ES-I3 (cell line): ENCODE results near the gene PPT2.
A peak's percentile ranks its signal among the peaks of the same experiment; 100 is the strongest.
"Not testable (repeated sequence)": the region's sequence is repeated elsewhere in the genome, so short reads cannot be mapped to it uniquely, and the experiment has no call there.

Source experiments
- H3K36me3 ChIP-seq: 2 replicates; pipeline ENCODE4 v1.6.1; 2013; ENCODE audit warnings: mild to moderate bottlenecking, low read length, control low read depth, moderate library complexity; ENCODE audit not compliant: insufficient read depth
- H3K4me1 ChIP-seq: 2 replicates; pipeline ENCODE4 v1.6.1; 2013; ENCODE audit warnings: mild to moderate bottlenecking, control low read depth, low read length; ENCODE audit not compliant: insufficient read depth
- H3K9ac ChIP-seq: 2 replicates; pipeline ENCODE4 v1.6.1; 2013; ENCODE audit warnings: low read depth, mild to moderate bottlenecking, low read length, moderate library complexity
- H3K9me3 ChIP-seq: 2 replicates; pipeline ENCODE4 v1.6.1; 2013; ENCODE audit warnings: mild to moderate bottlenecking, low read length, moderate library complexity; ENCODE audit not compliant: control insufficient read depth, insufficient read depth

Gene PPT2

GRCh38 chr6:32181915-32182529, 28.1 kb downstream of the PPT2 start:
- Histone ChIP-seq H3K9me3 (no peaks in the 10 kb centered on the region), H3K36me3 (peaks cover 6% of the 10 kb centered on the region; the same call in 1 of the 2 replicates), H3K4me1 (0 out of 2 replicates have a peak, but pooled peaks cover 3% of the 10 kb centered on the region), H3K9ac (no peak overlapping the region)

- H3K9ac ChIP-seq: no peak overlapping the region
- no peaks in the 10 kb centered on the region for H3K9me3 ChIP-seq
- H3K4me1 ChIP-seq: 0 out of 2 replicates have a peak, but pooled peaks cover 3% of the 10 kb centered on the region
- peaks cover 7% of the 10 kb centered on the region; the same call in 1 of the 2 replicates for H3K36me3 ChIP-seq
Measured at GRCh38 chr6:32182555-32182981, 28.6 kb downstream of the PPT2 start.

- Histone ChIP-seq H3K4me1 (0 out of 2 replicates have a peak, but pooled peaks cover 3% of the 10 kb centered on the region), H3K9ac (no peak overlapping the region), H3K9me3 (no peaks in the 10 kb centered on the region), H3K36me3 (peaks cover 9% of the 10 kb centered on the region; the same call in 1 of the 2 replicates)
Measured at GRCh38 chr6:32183030-32183429, 29.1 kb downstream of the PPT2 start.

GRCh38 chr6:32183483-32184083, 29.6 kb downstream of the PPT2 start:
- Histone ChIP-seq H3K36me3 (peaks cover 9% of the 10 kb centered on the region; the same call in 1 of the 2 replicates), H3K9me3 (no peaks in the 10 kb centered on the region), H3K4me1 (peaks cover 5% of the 10 kb centered on the region; the same call in 1 of the 2 replicates), H3K9ac (no peak overlapping the region)

- H3K9me3 ChIP-seq: no peaks in the 10 kb centered on the region
- H3K9ac ChIP-seq: no peak within 1 kb of the TSS
- peaks cover 10% of the 10 kb centered on the region for H3K4me1 ChIP-seq
- peaks cover 9% of the 10 kb centered on the region; the same call in 1 of the 2 replicates for H3K36me3 ChIP-seq
Measured at GRCh38 chr6:32184084-32184640, 30.2 kb downstream of the PPT2 start, which contains the start of gene AGER. Gene AGER (minus strand): TSS chr6:32184253. CDS start chr6:32184222, 31 bp downstream.

GRCh38 chr6:32185681-32186131, 31.8 kb downstream of the PPT2 start:
- H3K9me3 ChIP-seq, H3K9ac ChIP-seq, H3K36me3 ChIP-seq: not testable (repeated sequence)
- H3K4me1 ChIP-seq: peaks cover 11% of the 10 kb centered on the region

- peaks cover 16% of the 10 kb centered on the region for H3K4me1 ChIP-seq
- not testable (repeated sequence) for H3K9me3 ChIP-seq, H3K36me3 ChIP-seq, H3K9ac ChIP-seq
Measured at GRCh38 chr6:32186151-32186840, 32.4 kb downstream of the PPT2 start.

GRCh38 chr6:32187009-32187709, 33.2 kb downstream of the PPT2 start:
- peaks cover 25% of the 10 kb centered on the region for H3K4me1 ChIP-seq
- 0 out of 2 replicates have a peak, but pooled peaks cover 3% of the 10 kb centered on the region for H3K36me3 ChIP-seq
- H3K9ac ChIP-seq: no peak overlapping the region
- no peaks in the 10 kb centered on the region for H3K9me3 ChIP-seq

- H3K36me3 ChIP-seq, H3K9ac ChIP-seq, H3K9me3 ChIP-seq: not testable (repeated sequence)
- peaks cover 26% of the 10 kb centered on the region for H3K4me1 ChIP-seq
Measured at GRCh38 chr6:32187725-32188380, 33.9 kb downstream of the PPT2 start.

- H3K9ac ChIP-seq: peak overlapping the region; percentile 77
- 0 out of 2 replicates have a peak, but pooled peaks cover 3% of the 10 kb centered on the region for H3K36me3 ChIP-seq
- peaks cover 26% of the 10 kb centered on the region for H3K4me1 ChIP-seq
- no peaks in the 10 kb centered on the region for H3K9me3 ChIP-seq
Measured at GRCh38 chr6:32188381-32189068, 34.6 kb downstream of the PPT2 start.

- Histone ChIP-seq H3K36me3 (0 out of 2 replicates have a peak, but pooled peaks cover 3% of the 10 kb centered on the region), H3K9me3 (no peaks in the 10 kb centered on the region), H3K4me1 (peaks cover 31% of the 10 kb centered on the region), H3K9ac (peak overlapping the region; percentile 77)
Measured at GRCh38 chr6:32189069-32189741, 35.3 kb downstream of the PPT2 start.

GRCh38 chr6:32189742-32190053, 35.8 kb downstream of the PPT2 start:
- H3K9me3 ChIP-seq: no peaks in the 10 kb centered on the region
- H3K36me3 ChIP-seq: 0 out of 2 replicates have a peak, but pooled peaks cover 3% of the 10 kb centered on the region
- H3K4me1 ChIP-seq: peaks cover 36% of the 10 kb centered on the region
- peak overlapping the region; percentile 77; the same call in 1 of the 2 replicates for H3K9ac ChIP-seq
